GM23248 (cell line): ENCODE results near the gene CDC42EP3. TPM values are rescaled to one million over a fixed set of nuclear protein-coding genes. Genes with fewer than 3 reads are reported as not detected.

ENCODE experiments used
- DNase-seq: peaks from one replicate; pipeline ENCODE4 v3.0.0-alpha.2; 2015
- H2AFZ ChIP-seq: fragments of 200-600 bp; sonication (generic); 2 replicates; pipeline ENCODE4 v1.6.1; 2016; ENCODE audit warnings: antibody characterized with exemption
- H3F3A ChIP-seq: fragments of 200-600 bp; sonication (generic); 2 replicates; pipeline ENCODE4 v1.6.1; 2016; ENCODE audit warnings: mild to moderate bottlenecking, antibody characterized with exemption, mixed run types; ENCODE audit not compliant: insufficient read depth
- H3K27ac ChIP-seq: fragments of 200-600 bp; sonication (generic); 2 replicates; pipeline ENCODE4 v1.5.1; 2016; ENCODE audit warnings: mild to moderate bottlenecking
- H3K27me3 ChIP-seq: fragments of 200-600 bp; sonication (generic); replicated peaks from 2 replicates; pipeline ENCODE4 v1.6.1; 2016; ENCODE audit warnings: mild to moderate bottlenecking; ENCODE audit not compliant: insufficient read depth
- H3K36me3 ChIP-seq: fragments of 200-600 bp; sonication (generic); 2 replicates; pipeline ENCODE4 v1.6.1; 2016; ENCODE audit warnings: low read depth, mild to moderate bottlenecking
- H3K4me1 ChIP-seq: fragments of 200-600 bp; sonication (generic); 2 replicates; pipeline ENCODE4 v1.6.1; 2016; ENCODE audit warnings: mild to moderate bottlenecking; ENCODE audit not compliant: insufficient read depth
- H3K4me2 ChIP-seq: fragments of 200-600 bp; sonication (generic); one replicate; pipeline ENCODE4 v1.6.1; 2016; ENCODE audit warnings: mild to moderate bottlenecking; ENCODE audit not compliant: unreplicated experiment
- H3K4me3 ChIP-seq: fragments of 200-600 bp; sonication (generic); 2 replicates; pipeline ENCODE4 v1.5.1; 2016; ENCODE audit warnings: mild to moderate bottlenecking
- H3K79me2 ChIP-seq: fragments of 200-600 bp; sonication (generic); 2 replicates; pipeline ENCODE4 v1.6.1; 2016; ENCODE audit warnings: mild to moderate bottlenecking; ENCODE audit not compliant: insufficient read depth
- H3K9ac ChIP-seq: fragments of 200-600 bp; sonication (generic); 2 replicates; pipeline ENCODE4 v1.6.1; 2016; ENCODE audit warnings: mild to moderate bottlenecking
- H3K9me2 ChIP-seq: fragments of 200-600 bp; sonication (generic); 2 replicates; pipeline ENCODE4 v1.6.1; 2016; ENCODE audit warnings: mixed run types, mild to moderate bottlenecking, moderate library complexity; ENCODE audit not compliant: insufficient read depth
- H3K9me3 ChIP-seq: fragments of 200-600 bp; sonication (generic); one replicate; pipeline ENCODE4 v1.6.1; 2017; ENCODE audit warnings: low read depth
- H4K20me1 ChIP-seq: fragments of 200-600 bp; sonication (generic); 2 replicates; pipeline ENCODE4 v1.6.0; 2016; ENCODE audit not compliant: insufficient read depth
- EZH2 ChIP-seq: fragments of 200-600 bp; sonication (generic); IDR thresholded peaks from 2 replicates; pipeline ENCODE4 v1.6.1; 2018; ENCODE audit warnings: antibody characterized with exemption, mild to moderate bottlenecking; ENCODE audit not compliant: insufficient read depth, poor library complexity, severe bottlenecking
- EZH2phosphoT487 ChIP-seq: fragments of 200-600 bp; sonication (generic); IDR thresholded peaks from 2 replicates; pipeline ENCODE4 v1.6.1; 2018; ENCODE audit warnings: antibody characterized with exemption, moderate library complexity, mild to moderate bottlenecking, low read depth; ENCODE audit not compliant: insufficient read depth
- WGBS, 2 experiments: methylation state at CpG; one replicate each; pipeline ENCODE4 v1.1.6; 2015 to 2017; ENCODE audit warnings: low lambda C conversion rate in 2 of 2, low coverage in 1 of 2; ENCODE audit errors: missing lambda C conversion rate in 2 of 2; 5-methylcytosine and 5-hydroxymethylcytosine counted together
- in situ Hi-C: fragments of 300-500 bp; cut with MboI; formaldehyde crosslinking; loops from 2 replicates; pipeline ENCODE4 v1.15.0; 2020
- polyA plus RNA-seq: library from polyadenylated mRNA; unstranded; fragments of >200 nt; fragmentation: Nextera tagmentation; extraction: Ambion mirVana; gene quantifications from 2 replicates; pipeline ENCODE4 v1.2.1, GENCODE V29; 2016
- total RNA-seq: library from RNA; depleted of rRNA; stranded (reverse); fragments of >200 nt; shearing (Covaris generic); gene quantifications from 2 replicates; pipeline ENCODE4 v1.2.3, GENCODE V29; 2014

The CDC42EP3 gene
- total and polyA plus RNA-seq, 2 experiments from 2014 or later = 166 to 295 TPM

GRCh38 chr2:37686792-37687526 lies 15.5 kb upstream of the CDC42EP3 start:
- Histone ChIP-seq H3K9me3 (no peaks in the 10 kb centered on the region), H3K9me2 (no peaks in the 10 kb centered on the region), H3K27me3 (no peaks in the 10 kb centered on the region), H3K4me2 (no peak overlapping the region), H3K4me1 (no peaks in the 10 kb centered on the region), H3F3A (no peaks in the 10 kb centered on the region), H4K20me1 (no peaks in the 10 kb centered on the region), H3K36me3 (no peaks in the 10 kb centered on the region), H2AFZ (no peak overlapping the region), H3K27ac (no peak overlapping the region), H3K9ac (no peak overlapping the region), H3K79me2 (no peaks in the 10 kb centered on the region), H3K4me3 (no peak overlapping the region)
- DNase-seq = no peak
- in situ Hi-C loops = no loop called here
- TF ChIP-seq EZH2phosphoT487 (no peak), EZH2 (no peak)
- 95 to 100% methylated on average over 1 of the region's 1 CpG for WGBS, 2 experiments

DNA sequence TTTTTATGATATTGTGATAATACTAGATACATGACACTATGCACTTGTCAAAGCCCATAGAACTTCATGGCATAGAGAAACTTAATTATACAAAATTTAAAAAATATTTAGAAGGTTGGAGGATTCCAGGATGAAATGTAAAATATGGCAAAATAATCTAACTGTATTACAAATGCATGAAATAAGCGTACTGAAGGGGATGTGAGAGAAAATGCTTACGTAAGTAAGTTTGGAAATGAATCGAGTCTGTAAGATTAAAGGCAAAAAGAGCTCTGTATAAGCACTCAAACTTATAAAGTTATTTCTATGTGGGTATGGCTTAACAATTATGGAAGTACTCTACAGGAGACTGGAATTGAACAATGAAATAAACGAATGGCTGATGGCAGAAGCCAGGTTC lies 13.4 kb upstream of the CDC42EP3 start:
- H3K27me3 ChIP-seq = no peaks in the 10 kb centered on the region
- no peaks in the 10 kb centered on the region for H4K20me1 ChIP-seq
- no peaks in the 10 kb centered on the region for H3K9me2 ChIP-seq
- TF ChIP-seq EZH2phosphoT487 (no peak), EZH2 (no peak)
- no peak overlapping the region for H3K27ac ChIP-seq
- H3K4me1 ChIP-seq = no peaks in the 10 kb centered on the region
- no peak overlapping the region for H3K9ac ChIP-seq
- no peak overlapping the region for H3K4me3 ChIP-seq
- H3K4me2 ChIP-seq = no peak overlapping the region
- WGBS, 2 experiments = 80 to 82% methylated on average over 4 of the region's 4 CpGs
- H3K9me3 ChIP-seq = no peaks in the 10 kb centered on the region
- H3K79me2 ChIP-seq = no peaks in the 10 kb centered on the region
- DNase-seq = no peak
- no peak overlapping the region for H2AFZ ChIP-seq
- in situ Hi-C loops = no loop called here
- H3K36me3 ChIP-seq = no peaks in the 10 kb centered on the region
- no peaks in the 10 kb centered on the region for H3F3A ChIP-seq

- Histone ChIP-seq H3K4me1 (no peaks in the 10 kb centered on the region), H3K27me3 (no peaks in the 10 kb centered on the region), H3K4me2 (no peak overlapping the region), H3K36me3 (no peaks in the 10 kb centered on the region), H4K20me1 (no peaks in the 10 kb centered on the region), H3F3A (no peaks in the 10 kb centered on the region), H3K4me3 (no peak overlapping the region), H3K9ac (no peak overlapping the region), H2AFZ (no peak overlapping the region), H3K9me2 (no peaks in the 10 kb centered on the region), H3K79me2 (no peaks in the 10 kb centered on the region), H3K9me3 (no peaks in the 10 kb centered on the region), H3K27ac (no peak overlapping the region)
- TF ChIP-seq EZH2phosphoT487 (no peak), EZH2 (no peak)
- in situ Hi-C loops = no loop called here
- DNase-seq = no peak
- WGBS, 2 experiments = 76 to 80% methylated on average over 6 of the region's 6 CpGs
These were observed 12.7 kb upstream of the CDC42EP3 start for GRCh38 chr2:37683921-37684780.

DNA sequence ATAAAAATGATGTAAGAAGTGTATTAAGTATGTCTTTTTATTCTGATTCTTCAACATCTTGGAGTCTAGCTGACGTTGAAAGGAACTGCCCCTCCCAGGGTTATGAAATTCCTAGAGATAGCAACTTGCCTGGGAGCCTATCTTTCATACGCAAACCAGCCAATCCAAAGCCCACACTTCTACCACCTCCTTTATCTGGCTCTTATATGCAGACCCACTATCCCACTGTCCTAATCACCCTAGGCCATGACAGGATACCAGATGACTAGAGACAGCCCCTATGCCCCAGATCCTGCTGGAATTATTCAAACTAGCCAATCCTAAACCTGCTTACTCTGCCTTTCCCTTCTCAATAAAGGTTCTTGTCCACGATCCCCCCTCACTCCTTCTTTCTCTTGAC lies 11.8 kb upstream of the CDC42EP3 start:
- in situ Hi-C loops = no loop called here
- Histone ChIP-seq H3K27ac (no peak overlapping the region), H2AFZ (no peak overlapping the region), H3K79me2 (no peaks in the 10 kb centered on the region), H3K36me3 (no peaks in the 10 kb centered on the region), H3K9ac (no peak overlapping the region), H3K4me1 (no peaks in the 10 kb centered on the region), H4K20me1 (no peaks in the 10 kb centered on the region), H3K27me3 (no peaks in the 10 kb centered on the region), H3K4me3 (no peak overlapping the region), H3F3A (no peaks in the 10 kb centered on the region), H3K4me2 (no peak overlapping the region), H3K9me3 (no peaks in the 10 kb centered on the region), H3K9me2 (no peaks in the 10 kb centered on the region)
- DNase-seq = no peak
- no peak for TF ChIP-seq EZH2phosphoT487
- TF ChIP-seq EZH2 = no peak
- WGBS, 2 experiments = 75 to 83% methylated on average over 3 of the region's 3 CpGs
